Rectal smooth muscle tissue (tissue), 1 donor: ENCODE results near the gene LIN28A.
"Not testable (repeated sequence)": the region's sequence is repeated elsewhere in the genome, so short reads cannot be mapped to it uniquely, and the experiment has no call there.

ENCODE experiments used
- H3K27ac ChIP-seq: one replicate; pipeline ENCODE4 v1.7.0; 2013; ENCODE audit warnings: low read depth, low read length, inconsistent platforms
- H3K27me3 ChIP-seq: one replicate; pipeline ENCODE4 v1.7.0; 2013; ENCODE audit warnings: low read length; ENCODE audit not compliant: control insufficient read depth, insufficient read depth
- H3K36me3 ChIP-seq: one replicate; pipeline ENCODE4 v1.7.0; 2013; ENCODE audit warnings: low read length; ENCODE audit not compliant: control insufficient read depth, insufficient read depth
- H3K4me1 ChIP-seq: one replicate; pipeline ENCODE4 v1.7.0; 2013; ENCODE audit warnings: low read length; ENCODE audit not compliant: control insufficient read depth, insufficient read depth
- H3K4me3 ChIP-seq: one replicate; pipeline ENCODE4 v1.7.0; 2013; ENCODE audit warnings: low read length
- H3K9ac ChIP-seq: one replicate; pipeline ENCODE4 v1.7.0; 2013; ENCODE audit warnings: low read length

The LIN28A gene, protein sequence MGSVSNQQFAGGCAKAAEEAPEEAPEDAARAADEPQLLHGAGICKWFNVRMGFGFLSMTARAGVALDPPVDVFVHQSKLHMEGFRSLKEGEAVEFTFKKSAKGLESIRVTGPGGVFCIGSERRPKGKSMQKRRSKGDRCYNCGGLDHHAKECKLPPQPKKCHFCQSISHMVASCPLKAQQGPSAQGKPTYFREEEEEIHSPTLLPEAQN

DNA sequence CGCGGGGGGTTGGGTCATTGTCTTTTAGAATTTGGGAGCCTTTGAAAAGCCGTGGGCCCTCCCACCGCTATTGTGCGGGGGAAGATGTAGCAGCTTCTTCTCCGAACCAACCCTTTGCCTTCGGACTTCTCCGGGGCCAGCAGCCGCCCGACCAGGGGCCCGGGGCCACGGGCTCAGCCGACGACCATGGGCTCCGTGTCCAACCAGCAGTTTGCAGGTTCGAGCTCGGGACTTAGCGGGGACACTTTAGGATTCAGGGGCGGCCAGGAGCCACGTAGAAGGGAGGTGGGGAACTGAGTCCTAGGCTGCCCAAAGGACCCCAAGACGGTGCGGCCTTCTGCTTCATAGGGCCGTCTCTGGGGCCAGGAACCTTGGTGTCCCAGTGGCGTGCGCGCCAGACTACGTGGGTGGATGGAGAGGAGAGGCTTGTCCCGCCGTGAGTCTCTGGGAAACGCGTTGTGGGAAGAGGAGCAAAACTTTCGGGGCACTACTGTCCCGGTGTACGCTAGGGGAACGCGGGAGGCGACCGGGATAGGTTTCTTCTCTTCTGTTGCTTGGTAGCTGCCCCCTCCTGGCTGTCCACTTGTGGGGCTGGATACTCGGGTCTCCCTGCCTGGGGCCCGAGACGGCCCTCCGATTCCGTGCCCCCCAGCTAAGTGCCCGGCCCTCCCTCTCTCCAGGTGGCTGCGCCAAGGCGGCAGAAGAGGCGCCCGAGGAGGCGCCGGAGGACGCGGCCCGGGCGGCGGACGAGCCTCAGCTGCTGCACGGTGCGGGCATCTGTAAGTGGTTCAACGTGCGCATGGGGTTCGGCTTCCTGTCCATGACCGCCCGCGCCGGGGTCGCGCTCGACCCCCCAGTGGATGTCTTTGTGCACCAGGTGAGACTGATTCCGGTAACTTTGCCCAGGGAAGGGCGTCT lies at the start of gene LIN28A:
TSS of gene LIN28A (plus strand) at position 112 of the 918 bp plus-strand sequence. CDS start at position 187, 75 bp downstream.
- Histone ChIP-seq H3K36me3 (no peaks in the 10 kb centered on the region), H3K4me3 (no peak within 1 kb of the TSS), H3K9ac (no peak within 1 kb of the TSS), H3K4me1 (no peaks in the 10 kb centered on the region), H3K27me3 (peaks cover 39% of the 10 kb centered on the region), H3K27ac (no peak within 1 kb of the TSS)

GRCh38 chr1:26361605-26362122 lies 49.0 kb upstream of the LIN28A start:
- peaks cover 16% of the 10 kb centered on the region for H3K27me3 ChIP-seq
- no peak overlapping the region for H3K4me3 ChIP-seq
- H3K9ac ChIP-seq: no peak overlapping the region
- H3K36me3 ChIP-seq: no peaks in the 10 kb centered on the region
- H3K4me1 ChIP-seq: no peaks in the 10 kb centered on the region
- H3K27ac ChIP-seq: no peak overlapping the region

GRCh38 chr1:26362331-26362730 lies 48.3 kb upstream of the LIN28A start:
- Histone ChIP-seq H3K27me3 (peaks cover 16% of the 10 kb centered on the region), H3K27ac (no peak overlapping the region), H3K4me1 (no peaks in the 10 kb centered on the region), H3K4me3 (no peak overlapping the region), H3K9ac (no peak overlapping the region), H3K36me3 (no peaks in the 10 kb centered on the region)

DNA sequence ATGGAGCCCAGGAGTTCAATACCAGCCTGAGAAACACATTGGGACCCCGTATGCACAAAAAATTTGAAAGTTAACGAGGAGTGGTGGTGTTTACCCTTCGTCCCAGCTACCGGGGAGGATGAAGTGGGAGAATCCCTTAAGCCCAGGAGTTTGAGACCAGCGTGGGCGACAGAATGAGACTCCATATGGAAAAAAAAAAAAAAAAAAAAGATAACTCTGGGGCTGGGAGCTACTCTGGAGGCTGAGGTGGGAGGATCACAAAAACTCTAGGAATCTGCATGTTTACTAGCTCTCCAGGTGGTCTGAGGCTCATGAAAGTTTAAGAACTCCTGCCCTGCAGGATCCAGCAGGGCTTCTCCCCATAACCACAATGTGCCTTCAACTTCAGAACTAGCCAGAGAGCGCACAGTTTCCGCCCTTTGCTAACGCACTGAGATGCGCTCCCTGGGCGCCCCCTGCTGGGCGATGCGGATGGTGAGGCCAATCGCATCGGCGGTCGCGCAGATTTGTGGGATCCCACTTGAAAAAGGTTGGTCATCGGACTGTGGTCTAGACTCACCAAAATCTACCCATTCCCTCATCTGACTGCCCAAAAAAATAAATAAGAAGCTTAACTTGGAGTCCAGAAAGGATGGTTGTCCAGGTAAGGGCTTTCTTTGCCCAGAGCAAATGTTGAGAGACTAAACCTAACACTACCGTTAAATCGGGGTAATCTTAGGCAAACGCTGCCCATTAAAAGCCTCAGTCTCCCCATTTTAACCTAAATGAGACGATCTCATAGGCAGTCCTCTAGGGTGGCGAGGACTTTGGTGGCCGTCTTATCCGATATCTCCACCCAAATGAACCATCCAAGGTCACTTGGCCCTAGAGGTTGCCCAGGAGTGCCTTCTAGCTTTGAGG lies 46.8 kb upstream of the LIN28A start:
- Histone ChIP-seq H3K4me3 (no peak overlapping the region), H3K4me1 (no peaks in the 10 kb centered on the region), H3K36me3 (no peaks in the 10 kb centered on the region), H3K9ac (no peak overlapping the region), H3K27ac (no peak overlapping the region), H3K27me3 (peaks cover 16% of the 10 kb centered on the region)

GRCh38 chr1:26364956-26365355 lies 45.7 kb upstream of the LIN28A start:
- Histone ChIP-seq H3K27me3 (peaks cover 16% of the 10 kb centered on the region), H3K4me3 (no peak overlapping the region), H3K27ac (no peak overlapping the region), H3K36me3 (no peaks in the 10 kb centered on the region), H3K4me1 (no peaks in the 10 kb centered on the region), H3K9ac (no peak overlapping the region)

GRCh38 chr1:26367441-26367840 lies 43.2 kb upstream of the LIN28A start:
- Histone ChIP-seq H3K27ac (no peak overlapping the region), H3K36me3 (no peaks in the 10 kb centered on the region), H3K27me3 (no peaks in the 10 kb centered on the region), H3K4me1 (no peaks in the 10 kb centered on the region), H3K9ac (no peak overlapping the region), H3K4me3 (no peak overlapping the region)

DNA sequence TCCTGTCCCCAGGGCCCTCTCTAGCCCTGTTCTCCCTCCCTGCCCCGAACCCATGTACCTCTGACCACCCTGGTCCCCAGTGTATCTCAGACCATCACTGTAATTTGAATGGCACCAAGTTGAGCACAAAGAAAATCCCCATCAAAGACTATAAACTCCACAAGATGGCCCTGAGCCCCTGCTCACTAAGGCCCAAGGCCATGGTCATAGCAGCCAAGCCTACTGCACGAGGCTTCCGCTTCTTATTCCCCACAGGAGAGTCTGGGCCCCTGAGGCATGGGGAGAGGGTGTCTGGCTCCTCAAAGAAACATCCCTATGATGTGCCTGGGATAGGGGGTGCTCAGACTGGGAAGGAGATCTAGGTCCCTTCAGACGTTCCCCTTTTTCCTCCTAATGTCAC lies 42.6 kb upstream of the LIN28A start:
- no peak overlapping the region for H3K9ac ChIP-seq
- H3K4me1 ChIP-seq: no peaks in the 10 kb centered on the region
- no peaks in the 10 kb centered on the region for H3K36me3 ChIP-seq
- H3K4me3 ChIP-seq: no peak overlapping the region
- H3K27ac ChIP-seq: no peak overlapping the region
- H3K27me3 ChIP-seq: no peaks in the 10 kb centered on the region

- no peaks in the 10 kb centered on the region for H3K27me3 ChIP-seq
- no peak overlapping the region for H3K27ac ChIP-seq
- no peaks in the 10 kb centered on the region for H3K4me1 ChIP-seq
- H3K9ac ChIP-seq: no peak overlapping the region
- no peaks in the 10 kb centered on the region for H3K36me3 ChIP-seq
- H3K4me3 ChIP-seq: no peak overlapping the region
Measured at GRCh38 chr1:26368486-26368885, 42.1 kb upstream of the LIN28A start.

DNA sequence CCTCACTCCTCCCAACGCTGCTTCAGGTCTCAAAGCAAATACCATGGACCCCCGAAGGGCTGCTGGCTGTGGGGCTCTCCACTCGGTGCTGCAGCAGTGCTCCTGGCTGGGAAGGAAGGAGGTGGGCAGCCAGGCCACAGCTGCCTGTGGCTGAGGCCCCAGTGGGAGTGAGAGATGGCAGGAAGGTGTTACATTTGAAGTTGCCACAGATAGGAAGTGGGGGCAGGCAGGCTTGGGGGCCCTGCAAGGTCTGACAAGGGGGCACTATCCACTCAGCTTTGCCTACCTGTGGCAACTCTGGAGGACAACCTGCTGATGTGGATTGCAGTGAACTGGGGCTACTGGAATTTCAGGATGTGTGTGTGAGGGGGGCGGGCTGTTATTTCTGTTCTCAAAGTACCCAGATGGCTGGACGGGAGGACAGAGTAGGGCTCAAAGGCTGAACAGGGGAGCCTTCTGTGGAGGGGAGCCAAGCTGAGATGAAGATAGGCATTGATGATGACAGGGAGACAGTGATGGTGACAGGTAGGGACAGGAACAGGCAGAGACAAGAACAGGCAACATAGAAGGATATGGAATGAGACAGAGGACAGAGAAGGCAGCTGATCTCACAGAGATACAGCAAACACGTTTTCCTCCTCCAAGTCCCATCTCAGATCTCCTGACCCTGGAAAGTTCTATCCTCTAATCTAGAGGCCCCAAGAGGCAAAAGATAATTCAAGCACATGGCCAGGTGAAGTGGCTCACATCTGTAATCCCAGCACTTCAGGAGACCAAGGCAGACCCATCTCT lies 39.8 kb upstream of the LIN28A start:
- Histone ChIP-seq H3K27me3 (no peaks in the 10 kb centered on the region), H3K4me1 (no peaks in the 10 kb centered on the region), H3K36me3 (no peaks in the 10 kb centered on the region), H3K9ac (no peak overlapping the region), H3K4me3 (no peak overlapping the region), H3K27ac (no peak overlapping the region)

DNA sequence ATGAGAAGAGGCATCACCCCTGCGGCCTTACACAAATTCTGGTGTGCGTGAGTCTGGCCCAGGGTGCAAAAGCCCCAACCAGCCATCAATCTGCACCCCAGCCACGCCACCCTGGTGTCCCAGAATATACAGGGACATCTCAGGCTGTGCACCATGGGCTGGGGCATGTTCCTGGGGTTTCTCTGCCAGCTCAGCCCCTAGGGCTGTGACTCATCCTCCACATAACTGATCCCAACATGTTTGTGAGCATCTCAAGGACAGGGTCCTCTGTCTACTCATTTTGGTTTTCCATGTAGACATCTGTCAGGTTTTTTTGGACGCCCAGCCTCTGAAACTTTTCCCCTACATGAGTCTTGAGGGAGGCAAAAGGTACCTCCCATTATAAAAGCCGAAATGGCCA lies 38.6 kb upstream of the LIN28A start:
- Histone ChIP-seq H3K27ac (no peak overlapping the region), H3K4me1 (no peaks in the 10 kb centered on the region), H3K4me3 (no peak overlapping the region), H3K36me3 (no peaks in the 10 kb centered on the region), H3K9ac (no peak overlapping the region), H3K27me3 (no peaks in the 10 kb centered on the region)

GRCh38 chr1:26372611-26373010 lies 38.0 kb upstream of the LIN28A start, which contains the start of gene ZNF683:
TSS of gene ZNF683 (minus strand) at chr1:26372750. CDS start at chr1:26368571, 4,179 bp downstream.
- H3K4me3 ChIP-seq, H3K27me3 ChIP-seq, H3K27ac ChIP-seq, H3K36me3 ChIP-seq, H3K9ac ChIP-seq, H3K4me1 ChIP-seq: not testable (repeated sequence)
